Activated B cell treated with CpG ODN at 0.5 μM for 24 hours (primary cell): Measurements from ENCODE around the gene SH3GLB2. TPM values are rescaled to one million over a fixed set of nuclear protein-coding genes. Genes with fewer than 3 reads are reported as not detected.
A peak's percentile ranks its signal among the peaks of the same experiment; 100 is the strongest.

ENCODE experiments used
- ATAC-seq: fragments of 200-7000 bp; cut with Tn5 transposase; one replicate; pipeline ENCODE4 v1.10.0; 2021; ENCODE audit warnings: low read depth, mild to moderate bottlenecking, moderate library complexity
- CTCF ChIA-PET: fragments of 350-600 bp; sonication (Branson Sonifier 250); formaldehyde crosslinking; loops from one replicate; lab custom pipeline; 2021; ENCODE audit warnings: antibody characterized with exemption; lab: Charles Lee
- POLR2A ChIA-PET: fragments of 350-600 bp; sonication (Branson Sonifier 250); formaldehyde crosslinking; loops from one replicate; lab custom pipeline; 2021; ENCODE audit warnings: antibody characterized with exemption; lab: Charles Lee
- DNase-seq: peaks from one replicate; pipeline ENCODE4 v3.0.0; 2022
- H3K27ac Mint-ChIP-seq: one replicate; pipeline ENCODE4 v1.8.0; 2020; ENCODE audit warnings: mixed read lengths
- H3K27me3 Mint-ChIP-seq: one replicate; pipeline ENCODE4 v1.8.0; 2021; ENCODE audit warnings: mixed read lengths
- H3K36me3 Mint-ChIP-seq: one replicate; pipeline ENCODE4 v1.8.0; 2021; ENCODE audit warnings: low read depth, mixed read lengths
- H3K4me1 Mint-ChIP-seq: one replicate; pipeline ENCODE4 v1.8.0; 2021; ENCODE audit warnings: mixed read lengths
- H3K4me3 Mint-ChIP-seq: one replicate; pipeline ENCODE4 v1.8.0; 2020; ENCODE audit warnings: mild to moderate bottlenecking, mixed read lengths
- H3K9me3 Mint-ChIP-seq: one replicate; pipeline ENCODE4 v1.8.0; 2020; ENCODE audit warnings: mixed read lengths
- CTCF ChIP-seq: fragments of 200-600 bp; IDR thresholded peaks from one replicate; pipeline ENCODE4 v1.8.0; 2022; ENCODE audit warnings: antibody characterized with exemption, mild to moderate bottlenecking
- intact Hi-C: fragments of 100-400 bp; cut with micrococcal nuclease; formaldehyde crosslinking; loops from one replicate; pipeline ENCODE4 v1.15.1; 2024
- total RNA-seq: library from RNA; stranded (reverse); gene quantifications from 2 replicates; pipeline ENCODE4 v1.2.3, GENCODE V29; 2022

Gene SH3GLB2
- total RNA-seq, 1 donor from 2014 or later, result 62.9 TPM

GRCh38 chr9:129030191-129030590, 2.1 kb upstream of the SH3GLB2 start:
- H3K4me1 Mint-ChIP-seq, result peaks cover 18% of the 10 kb centered on the region
- no peaks in the 10 kb centered on the region for H3K9me3 Mint-ChIP-seq
- H3K27ac Mint-ChIP-seq, result no peak overlapping the region
- ChIA-PET CTCF (no interaction called here), POLR2A (interaction anchor here (0.6 to 0.7 kb wide), 2 partner anchors 51 to 152 kb away, joined by 3 to 5 read pairs; partner anchors contain the start of gene DOLPP1)
- ATAC-seq (no peak), DNase-seq (no peak)
- H3K27me3 Mint-ChIP-seq, result no peaks in the 10 kb centered on the region
- H3K4me3 Mint-ChIP-seq, result peak overlapping the region; percentile 48
- no peaks in the 10 kb centered on the region for H3K36me3 Mint-ChIP-seq
- no peak for TF ChIP-seq CTCF
- intact Hi-C loops, result no loop called here

GRCh38 chr9:129027685-129028191, 393 bp downstream of the SH3GLB2 start:
- intact Hi-C loops, result loop anchor here (1.0 to 2.0 kb wide), 5 partner anchors 42 to 475 kb away; partner anchors contain the start of genes DOLPP1, LRRC8A, PTPA and SPTAN1
- Mint-ChIP-seq H3K9me3 (no peaks in the 10 kb centered on the region), H3K36me3 (no peaks in the 10 kb centered on the region), H3K27me3 (no peaks in the 10 kb centered on the region), H3K4me1 (peaks cover 19% of the 10 kb centered on the region), H3K27ac (peak overlapping the region; percentile 66), H3K4me3 (peak overlapping the region; percentile 85)
- ATAC-seq, result peak; percentile 38
- TF ChIP-seq CTCF, result no peak
- ChIA-PET POLR2A (interaction anchor here (0.5 to 2.3 kb wide), 10 partner anchors 9 to 752 kb away, joined by 4 to 12 read pairs (median 7); partner anchors contain the start of genes DOLK, DOLPP1, GOLGA2 and MIGA2), CTCF (interaction anchor here (0.7 to 1.5 kb wide), 3 partner anchors 9 to 21 kb away, joined by 4 to 5 read pairs (median 4); no protein-coding TSS in a partner anchor)
- no peak for DNase-seq

GRCh38 chr9:129027224-129027684, 877 bp downstream of the SH3GLB2 start:
- DNase-seq (no peak), ATAC-seq (no peak)
- ChIA-PET POLR2A (interaction anchor here (1.3 to 2.3 kb wide), 3 partner anchors 9 to 751 kb away, joined by 4 to 10 read pairs (median 9); partner anchors contain the start of genes DOLPP1, GOLGA2, MIGA2 and SWI5), CTCF (no interaction called here)
- Mint-ChIP-seq H3K9me3 (no peaks in the 10 kb centered on the region), H3K27me3 (no peaks in the 10 kb centered on the region), H3K36me3 (no peaks in the 10 kb centered on the region), H3K4me3 (peak overlapping the region; percentile 85), H3K27ac (peak overlapping the region; percentile 66), H3K4me1 (peaks cover 19% of the 10 kb centered on the region)
- intact Hi-C loops, result no loop called here
- TF ChIP-seq CTCF, result no peak

- POLR2A ChIA-PET, result interaction anchor here (2.1 to 2.3 kb wide), 2 partner anchors 10 to 54 kb away, joined by 9 to 10 read pairs; partner anchors contain the start of genes DOLPP1 and MIGA2
Observed at GRCh38 chr9:129026442-129027223, 1.5 kb downstream of the SH3GLB2 start.

More at GRCh38 chr9:129026442-129027223, 1.5 kb downstream of the SH3GLB2 start:
- ATAC-seq, result no peak
- H3K9me3 Mint-ChIP-seq, result no peaks in the 10 kb centered on the region
- no peak for DNase-seq
- H3K4me1 Mint-ChIP-seq, result peaks cover 24% of the 10 kb centered on the region
- no peaks in the 10 kb centered on the region for H3K27me3 Mint-ChIP-seq
- intact Hi-C loops, result no loop called here
- peaks cover 3% of the 10 kb centered on the region for H3K36me3 Mint-ChIP-seq
- H3K27ac Mint-ChIP-seq, result peak overlapping the region; percentile 66
- TF ChIP-seq CTCF, result no peak
- CTCF ChIA-PET, result no interaction called here
- peak overlapping the region; percentile 85 for H3K4me3 Mint-ChIP-seq
